Measurements from ENCODE around the gene VGLL4. TPM values are rescaled to one million over a fixed set of nuclear protein-coding genes. Genes with fewer than 3 reads are reported as not detected.
"Not testable (repeated sequence)": the region's sequence is repeated elsewhere in the genome, so short reads cannot be mapped to it uniquely, and the experiment has no call there.

Gene VGLL4
- total RNA-seq = 10 to 100 TPM; 28.9 to 31.3 TPM
- 10 to 100 TPM; 19.3 to 25.7 (median 20.5) TPM for polyA plus RNA-seq
- 26.6 to 64.0 (median 39.8) reads per million in 6 experiments for total RNA-seq

GRCh38 chr3:11643605-11644087 is at the start of gene VGLL4:
TSS of gene VGLL4 (minus strand) at chr3:11643915. CDS start at chr3:11643518, 397 bp downstream.
- POLR2A ChIA-PET = interaction anchor here (0.7 to 1.7 kb wide), 11 partner anchors 9 to 1851 kb away, joined by 3 to 8 read pairs (median 4); partner anchors contain the start of genes ARPC4, ATG7, TADA3 and TAMM41
- Mint-ChIP-seq H3K36me3 (no peaks in the 10 kb centered on the region), H3K27ac (peak within 1 kb of the TSS; percentile 98 to 100 (median 98)), H3K4me1 (peaks cover 20 to 53% (median 38%) of the 10 kb centered on the region in 4 donors), H3K9me3 (no peaks in the 10 kb centered on the region), H3K27me3 (no peaks in the 10 kb centered on the region), H3K4me3 (peak within 1 kb of the TSS; percentile 96 to 100 (median 99))
- peak; percentile 35 to 76 (median 55) for DNase-seq
- ATAC-seq = peak; percentile 56 to 70

- Mint-ChIP-seq H3K27ac (no peak overlapping the region), H3K36me3 (peaks cover 0 to 10% (median 7%) of the 10 kb centered on the region in 3 donors), H3K4me3 (no peak overlapping the region), H3K4me1 (peaks cover 0 to 2% (median 0%) of the 10 kb centered on the region in 4 donors), H3K9me3 (no peaks in the 10 kb centered on the region), H3K27me3 (no peaks in the 10 kb centered on the region)
- POLR2A ChIA-PET = no interaction called here
- no peak for DNase-seq
- ATAC-seq = no peak
These were observed 48.8 kb upstream of the VGLL4 start for GRCh38 chr3:11692532-11692813.

GRCh38 chr3:11691767-11692531 is 48.2 kb upstream of the VGLL4 start:
- H3K9me3 Mint-ChIP-seq = no peaks in the 10 kb centered on the region
- no peak overlapping the region for H3K27ac Mint-ChIP-seq
- peaks cover 0 to 10% (median 7%) of the 10 kb centered on the region in 3 donors for H3K36me3 Mint-ChIP-seq
- POLR2A ChIA-PET = no interaction called here
- ATAC-seq = no peak
- no peaks in the 10 kb centered on the region for H3K27me3 Mint-ChIP-seq
- peaks cover 0 to 2% (median 0%) of the 10 kb centered on the region in 4 donors for H3K4me1 Mint-ChIP-seq
- peak overlapping the region in 1 of 10 donors; percentile 38 for H3K4me3 Mint-ChIP-seq
- no peak for DNase-seq

GRCh38 chr3:11690863-11691766 is 47.4 kb upstream of the VGLL4 start:
- Mint-ChIP-seq H3K36me3 (peaks cover 0 to 10% (median 6%) of the 10 kb centered on the region in 3 donors), H3K4me1 (peaks cover 0 to 2% (median 0%) of the 10 kb centered on the region in 4 donors), H3K27ac (no peak overlapping the region), H3K4me3 (no peak overlapping the region), H3K27me3 (no peaks in the 10 kb centered on the region), H3K9me3 (no peaks in the 10 kb centered on the region)
- DNase-seq (no peak), ATAC-seq (no peak)
- POLR2A ChIA-PET = no interaction called here

GRCh38 chr3:11689749-11690148 is 46.0 kb upstream of the VGLL4 start:
- H3K9me3 Mint-ChIP-seq = no peaks in the 10 kb centered on the region
- peaks cover 0 to 2% (median 0%) of the 10 kb centered on the region in 4 donors for H3K4me1 Mint-ChIP-seq

GRCh38 chr3:11684980-11685379 is 41.3 kb upstream of the VGLL4 start:
- H3K36me3 Mint-ChIP-seq, DNase-seq, H3K4me3 Mint-ChIP-seq, H3K27ac Mint-ChIP-seq, H3K27me3 Mint-ChIP-seq, H3K9me3 Mint-ChIP-seq, POLR2A ChIA-PET, H3K4me1 Mint-ChIP-seq, ATAC-seq: not testable (repeated sequence)

More at GRCh38 chr3:11689749-11690148, 46.0 kb upstream of the VGLL4 start:
- Mint-ChIP-seq H3K27me3 (no peaks in the 10 kb centered on the region), H3K36me3 (peaks cover 0 to 10% (median 5%) of the 10 kb centered on the region in 3 donors), H3K27ac (peak overlapping the region in 1 of 10 donors; percentile 40), H3K4me3 (no peak overlapping the region)
- no peak for ATAC-seq
- no peak for DNase-seq
- POLR2A ChIA-PET = no interaction called here

GRCh38 chr3:11680509-11680908 is 36.8 kb upstream of the VGLL4 start:
- H3K27ac Mint-ChIP-seq = no peak overlapping the region
- DNase-seq = no peak
- POLR2A ChIA-PET = no interaction called here

GRCh38 chr3:11679964-11680363 is 36.2 kb upstream of the VGLL4 start:
- POLR2A ChIA-PET = no interaction called here

More at GRCh38 chr3:11680509-11680908, 36.8 kb upstream of the VGLL4 start:
- no peak overlapping the region for H3K4me3 Mint-ChIP-seq
- no peak for ATAC-seq
- H3K36me3 Mint-ChIP-seq = peaks cover 0 to 2% (median 0%) of the 10 kb centered on the region in 3 donors
- H3K27me3 Mint-ChIP-seq = no peaks in the 10 kb centered on the region
- no peaks in the 10 kb centered on the region for H3K4me1 Mint-ChIP-seq
- H3K9me3 Mint-ChIP-seq = no peaks in the 10 kb centered on the region

GRCh38 chr3:11672363-11672762 is 28.6 kb upstream of the VGLL4 start:
- H3K36me3 Mint-ChIP-seq = peaks cover 0 to 4% (median 3%) of the 10 kb centered on the region in 3 donors
- H3K9me3 Mint-ChIP-seq = no peaks in the 10 kb centered on the region
- H3K27me3 Mint-ChIP-seq = peaks cover 0 to 2% (median 0%) of the 10 kb centered on the region in 5 donors
- H3K4me3 Mint-ChIP-seq = no peak overlapping the region
- H3K27ac Mint-ChIP-seq = no peak overlapping the region
- peaks cover 0 to 6% (median 3%) of the 10 kb centered on the region in 4 donors for H3K4me1 Mint-ChIP-seq
- DNase-seq (no peak), ATAC-seq (no peak)
- POLR2A ChIA-PET = interaction anchor here (0.5 kb wide), 1 partner anchor 82 kb away, joined by 3 read pairs; no protein-coding TSS in a partner anchor

More at GRCh38 chr3:11679964-11680363, 36.2 kb upstream of the VGLL4 start:
- Mint-ChIP-seq H3K4me3 (no peak overlapping the region), H3K36me3 (peaks cover 0 to 2% (median 0%) of the 10 kb centered on the region in 3 donors), H3K27ac (no peak overlapping the region), H3K27me3 (no peaks in the 10 kb centered on the region), H3K9me3 (no peaks in the 10 kb centered on the region), H3K4me1 (no peaks in the 10 kb centered on the region)
- ATAC-seq (no peak), DNase-seq (no peak)

- POLR2A ChIA-PET = interaction anchor here (0.5 kb wide), 1 partner anchor 81 kb away, joined by 3 read pairs; no protein-coding TSS in a partner anchor
- peaks cover 0 to 4% (median 2%) of the 10 kb centered on the region in 3 donors for H3K36me3 Mint-ChIP-seq
- no peak for ATAC-seq
- H3K27ac Mint-ChIP-seq = peak overlapping the region in 1 of 10 donors; percentile 43
- peaks cover 0 to 2% (median 0%) of the 10 kb centered on the region in 5 donors for H3K27me3 Mint-ChIP-seq
- H3K9me3 Mint-ChIP-seq = no peaks in the 10 kb centered on the region
- peaks cover 0 to 6% (median 3%) of the 10 kb centered on the region in 4 donors for H3K4me1 Mint-ChIP-seq
- no peak for DNase-seq
- no peak overlapping the region for H3K4me3 Mint-ChIP-seq
These were observed 28.0 kb upstream of the VGLL4 start for GRCh38 chr3:11671648-11672100.

- H3K36me3 Mint-ChIP-seq = peaks cover 0 to 2% (median 2%) of the 10 kb centered on the region in 3 donors
- H3K4me1 Mint-ChIP-seq = peaks cover 0 to 6% (median 3%) of the 10 kb centered on the region in 4 donors
These were observed 24.8 kb upstream of the VGLL4 start for GRCh38 chr3:11668243-11669235.

More at GRCh38 chr3:11668243-11669235, 24.8 kb upstream of the VGLL4 start:
- H3K4me3 Mint-ChIP-seq = no peak overlapping the region
- no peak overlapping the region for H3K27ac Mint-ChIP-seq
- H3K9me3 Mint-ChIP-seq = no peaks in the 10 kb centered on the region
- H3K27me3 Mint-ChIP-seq = peaks cover 0 to 2% (median 0%) of the 10 kb centered on the region in 5 donors
- DNase-seq (no peak), ATAC-seq (no peak)
- POLR2A ChIA-PET = no interaction called here

All from naive thymus-derived CD8-positive, alpha-beta T cell (primary cell).